Kidney (tissue), 14 donors: Measurements from ENCODE around the gene OPRL1. TPM values are rescaled to one million over a fixed set of nuclear protein-coding genes. Genes with fewer than 3 reads are reported as not detected.

ENCODE experiments used
- DNase-seq, 5 donors: peaks; one replicate each; pipeline ENCODE4 v3.0.0-alpha.2; 2013 to 2020
- FAIRE-seq: peaks from 2 replicates; lab custom pipeline; 2012; peaks lifted over from hg19 to GRCh38; lab: Jason Lieb, UNC
- H3K27ac ChIP-seq, 2 donors: one replicate each; pipeline ENCODE4 v1.7.0; 2013; ENCODE audit warnings: low read depth in 2 of 2, low read length in 2 of 2, inconsistent platforms in 1 of 2
- H3K27me3 ChIP-seq: one replicate; pipeline ENCODE4 v1.7.1; 2013; ENCODE audit warnings: low read length, inconsistent platforms; ENCODE audit not compliant: control insufficient read depth, insufficient read depth
- H3K36me3 ChIP-seq, 3 donors: one replicate each; pipeline versions ENCODE4 v1.7.0 to v1.7.1; 2013; ENCODE audit warnings: low read length in 3 of 3, control low read depth in 1 of 3, inconsistent platforms in 1 of 3; ENCODE audit not compliant: insufficient read depth in 3 of 3, control insufficient read depth in 2 of 3
- H3K4me1 ChIP-seq, 3 donors: one replicate each; pipeline versions ENCODE4 v1.7.0 to v1.7.1; 2013; ENCODE audit warnings: low read length in 3 of 3, inconsistent platforms in 1 of 3, low read depth in 1 of 3; ENCODE audit not compliant: control insufficient read depth in 2 of 3, insufficient read depth in 2 of 3
- H3K4me3 ChIP-seq, 3 donors: one replicate each; pipeline versions ENCODE4 v1.7.0 to v1.8.1; 2013; ENCODE audit warnings: low read length in 3 of 3, control low read depth in 1 of 3, inconsistent platforms in 1 of 3
- H3K9ac ChIP-seq, 3 donors: one replicate each; pipeline versions ENCODE4 v1.7.0 to v1.7.1; 2013; ENCODE audit warnings: low read length in 3 of 3, control low read depth in 1 of 3, inconsistent platforms in 1 of 3
- H3K9me3 ChIP-seq, 3 donors: one replicate each; pipeline versions ENCODE4 v1.7.0 to v1.7.1; 2013; ENCODE audit warnings: low read length in 3 of 3, control low read depth in 1 of 3, inconsistent platforms in 1 of 3; ENCODE audit not compliant: control insufficient read depth in 2 of 3, insufficient read depth in 1 of 3
- CTCF ChIP-seq: IDR thresholded peaks from 3 replicates; pipeline ENCODE4 v1.5.1; 2012; ENCODE audit warnings: mild to moderate bottlenecking, moderate library complexity, borderline replicate concordance; ENCODE audit not compliant: insufficient read depth; ENCODE audit errors: extremely low read depth
- intact Hi-C: fragments of 100-400 bp; cut with DNase I; formaldehyde crosslinking; loops from one replicate; pipeline ENCODE4 v1.11.1; 2022
- polyA plus RNA-seq: library from polyadenylated mRNA; stranded (reverse); fragments of 350-450 nt; fragmentation: Illumina TruSeq; extraction: RNeasy Lipid Tissue Mini Kit (QIAGEN cat#74804); gene quantifications from one replicate; pipeline ENCODE4 v1.2.3, GENCODE V29; 2014; ENCODE audit warnings: low read depth, low replicate concordance; ENCODE audit not compliant: insufficient read depth
- total RNA-seq: library from RNA; stranded (reverse); fragmentation: NEBNext Ultra II Directional; extraction: Animal tissue kit (Norgen Biotek cat#: 25700); gene quantifications from one replicate; pipeline ENCODE4 v1.2.1, GENCODE V29; 2021
- donor health status: control.
- donor health status: control.
- donor health status: control.
- donor health status: control.
- donor health status: control.
- donor health status: DM: yes; HTN: yes; CAD: no.
- donor health status: Normal renal cell carcinoma (clear cell type).

The OPRL1 gene
- total and polyA plus RNA-seq, 2 donors from 2014 or later, result 0.39 to 1.2 TPM

- no peak overlapping the region for H3K4me3 ChIP-seq
- intact Hi-C loops, result no loop called here
- FAIRE-seq, result no peak
- no peaks in the 10 kb centered on the region for H3K4me1 ChIP-seq
- no peak overlapping the region for H3K27ac ChIP-seq
- H3K36me3 ChIP-seq, result no peaks in the 10 kb centered on the region
- peaks cover 0 to 2% (median 0%) of the 10 kb centered on the region in 3 donors for H3K9me3 ChIP-seq
- H3K9ac ChIP-seq, result no peak overlapping the region
- no peak for TF ChIP-seq CTCF
- DNase-seq, result peak in 1 of 5 donors; percentile 41
- peaks cover 2% of the 10 kb centered on the region for H3K27me3 ChIP-seq
Observed at GRCh38 chr20:64100946-64101688, 21.2 kb downstream of the OPRL1 start.

GRCh38 chr20:64101731-64102621, 22.1 kb downstream of the OPRL1 start:
- DNase-seq (peak in 3 of 5 donors; percentile 59 to 71 (median 64)), FAIRE-seq (no peak)
- no peaks in the 10 kb centered on the region for H3K4me1 ChIP-seq
- H3K27me3 ChIP-seq, result peaks cover 2% of the 10 kb centered on the region
- no peak overlapping the region for H3K9ac ChIP-seq
- peak; percentile 38 for TF ChIP-seq CTCF
- no peak overlapping the region for H3K4me3 ChIP-seq
- H3K27ac ChIP-seq, result no peak overlapping the region
- H3K36me3 ChIP-seq, result no peaks in the 10 kb centered on the region
- no peaks in the 10 kb centered on the region for H3K9me3 ChIP-seq
- intact Hi-C loops, result no loop called here

GRCh38 chr20:64102647-64103354, 22.9 kb downstream of the OPRL1 start:
- Histone ChIP-seq H3K9me3 (no peaks in the 10 kb centered on the region), H3K36me3 (no peaks in the 10 kb centered on the region), H3K27me3 (peaks cover 2% of the 10 kb centered on the region), H3K9ac (no peak overlapping the region), H3K4me1 (no peaks in the 10 kb centered on the region), H3K27ac (no peak overlapping the region), H3K4me3 (no peak overlapping the region)
- intact Hi-C loops, result no loop called here
- no peak for TF ChIP-seq CTCF
- DNase-seq (peak; percentile 79 to 84 (median 81)), FAIRE-seq (no peak)
